GM12873 (cell line): ENCODE measurements around the gene MYPOP.

Source experiments
- CTCF ChIP-seq: IDR thresholded peaks from 2 replicates; pipeline ENCODE4 v1.5.1; 2012; ENCODE audit warnings: low read depth, mild to moderate bottlenecking, moderate library complexity, low read length, control low read depth; ENCODE audit not compliant: insufficient read depth; ENCODE audit errors: missing control alignments

Gene MYPOP

GRCh38 chr19:45873219-45873772, 29.1 kb downstream of the MYPOP start:
- TF ChIP-seq CTCF: no peak

GRCh38 chr19:45872095-45872919, 30.1 kb downstream of the MYPOP start:
- TF ChIP-seq CTCF: no peak

GRCh38 chr19:45870798-45871197, 31.6 kb downstream of the MYPOP start:
- TF ChIP-seq CTCF: no peak

GRCh38 chr19:45866400-45867176, 35.8 kb downstream of the MYPOP start:
- no peak for TF ChIP-seq CTCF

GRCh38 chr19:45865269-45865948, 37.0 kb downstream of the MYPOP start:
- no peak for TF ChIP-seq CTCF

GRCh38 chr19:45864629-45865082, 37.8 kb downstream of the MYPOP start:
- no peak for TF ChIP-seq CTCF
